GM19397 (cell line): Measurements from ENCODE around the gene TLL2.

Experiments used
- ATAC-seq: cut with Tn5 transposase; IDR thresholded peaks from one replicate; pipeline ENCODE4 v1.9.1; 2021; ENCODE audit warnings: mild to moderate bottlenecking, moderate library complexity; ENCODE audit not compliant: unreplicated experiment

Gene TLL2

GRCh38 chr10:96334616-96335526, 178.9 kb downstream of the TLL2 start:
- ATAC-seq = no peak

DNA sequence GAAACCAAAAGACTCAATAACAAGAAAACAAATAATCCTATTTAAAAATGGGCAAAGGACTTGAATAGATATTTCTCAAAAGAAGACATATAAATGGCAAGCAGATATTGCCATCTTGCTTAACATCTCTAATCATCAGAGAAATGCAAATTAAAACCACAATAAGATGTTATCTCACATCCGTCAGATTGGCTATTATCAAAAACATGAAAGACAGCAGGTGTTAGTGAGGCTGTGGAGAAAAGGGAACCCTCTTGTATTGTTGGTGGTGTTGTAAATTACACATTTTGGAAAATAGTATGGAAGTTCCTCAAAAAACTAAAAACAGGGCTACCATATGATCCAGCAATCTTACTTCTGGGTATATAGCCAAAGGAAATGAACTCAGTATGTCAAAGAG, 180.6 kb downstream of the TLL2 start:
- ATAC-seq = no peak

- ATAC-seq = no peak
These were observed 186.3 kb downstream of the TLL2 start for GRCh38 chr10:96327462-96327861.

GRCh38 chr10:96325719-96326373, 187.9 kb downstream of the TLL2 start:
- ATAC-seq = peak; percentile 85

GRCh38 chr10:96324447-96324846, 189.3 kb downstream of the TLL2 start:
- no peak for ATAC-seq

DNA sequence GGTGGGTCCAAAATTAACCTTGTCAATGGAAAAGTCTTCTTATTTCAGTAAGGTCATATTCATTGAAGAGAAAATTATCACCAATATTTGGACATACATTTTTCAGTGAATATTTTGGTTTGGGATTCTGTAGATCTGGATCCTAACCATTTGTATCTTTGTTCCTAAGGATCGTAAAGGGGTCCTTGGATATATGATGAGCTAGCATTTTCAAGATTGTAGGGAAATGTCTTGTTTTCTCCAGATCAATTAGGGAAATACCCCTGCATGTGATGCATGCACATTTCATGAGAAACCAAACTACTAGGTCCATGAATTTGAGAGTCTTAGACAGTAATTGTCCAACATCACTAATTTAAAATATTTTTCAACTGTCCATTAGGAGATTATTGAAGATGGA, 191.5 kb downstream of the TLL2 start:
- ATAC-seq = no peak

DNA sequence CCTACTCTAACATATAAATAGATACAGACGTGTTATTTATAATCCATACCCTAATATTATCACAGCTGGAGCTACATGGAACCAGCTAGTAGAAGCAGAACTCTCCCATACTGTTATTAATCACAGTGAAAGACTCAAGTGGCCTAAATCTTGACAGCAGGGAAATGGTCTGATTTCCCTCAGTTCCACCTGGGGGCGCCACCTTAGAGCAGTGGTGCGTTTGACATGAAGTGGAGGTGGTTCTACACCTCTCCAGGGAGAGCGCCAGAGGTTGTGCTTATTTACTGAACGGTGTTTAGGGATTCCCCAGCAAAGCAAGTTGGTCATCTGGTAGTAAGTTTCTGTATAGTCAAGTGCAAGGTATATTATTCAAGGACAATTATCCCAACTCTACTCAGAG, 191.9 kb downstream of the TLL2 start:
- no peak for ATAC-seq

DNA sequence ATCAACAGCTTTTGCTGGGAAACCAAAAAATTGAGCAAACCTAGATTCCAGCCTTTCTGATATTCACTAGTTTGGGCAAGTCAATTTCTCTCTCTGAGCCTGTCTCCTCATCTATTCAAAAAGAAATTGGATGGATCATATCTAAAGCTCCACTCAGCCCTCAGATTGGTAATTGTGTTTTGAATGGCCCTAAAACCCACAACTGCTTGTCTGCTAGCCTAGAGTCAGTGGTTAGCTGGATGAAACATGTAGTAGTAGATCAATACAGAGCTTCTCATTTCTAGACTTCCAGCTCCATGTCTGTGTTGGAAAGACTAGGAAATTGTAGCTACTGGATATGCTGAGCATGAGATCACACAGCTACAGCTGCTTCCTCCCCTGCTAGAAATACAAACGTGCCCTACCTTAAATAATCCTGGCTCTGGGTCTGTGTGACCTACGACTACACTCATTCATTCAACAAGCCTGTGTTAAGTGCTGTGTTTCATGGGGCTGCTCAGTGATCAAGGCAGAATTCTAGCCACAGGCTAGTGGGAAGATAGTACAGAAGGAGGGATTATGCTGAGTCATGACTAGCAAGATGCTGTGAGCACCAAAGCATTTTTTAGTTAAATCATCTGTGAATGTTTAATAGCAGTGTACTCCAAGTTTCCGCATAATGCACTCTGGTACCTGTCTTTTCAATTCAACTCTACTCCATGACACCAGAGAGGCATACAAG, 193.8 kb downstream of the TLL2 start:
- no peak for ATAC-seq

GRCh38 chr10:96317067-96317833, 196.5 kb downstream of the TLL2 start:
- no peak for ATAC-seq
